ENCODE results near the gene CD59.

DNA sequence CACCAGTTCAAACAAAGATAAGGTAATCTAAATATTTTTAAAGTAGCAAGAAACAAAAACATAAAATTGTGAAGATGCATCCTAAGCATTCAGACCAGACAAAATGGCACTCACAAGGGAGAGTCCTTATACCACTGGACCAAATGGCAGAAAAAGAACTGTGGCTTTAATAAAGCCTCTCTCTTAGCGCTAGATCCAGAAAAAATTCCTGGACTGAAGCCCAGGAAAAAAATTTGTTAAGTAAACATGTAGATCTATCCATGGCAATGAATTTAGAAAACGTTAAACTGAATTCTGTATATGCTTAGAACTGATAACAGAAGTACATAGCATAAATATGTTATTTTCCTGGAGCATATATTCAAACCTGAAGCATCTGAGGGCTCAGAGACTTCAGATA lies 11.8 kb upstream of the CD59 start:
- TF ChIP-seq, protein P1, sequence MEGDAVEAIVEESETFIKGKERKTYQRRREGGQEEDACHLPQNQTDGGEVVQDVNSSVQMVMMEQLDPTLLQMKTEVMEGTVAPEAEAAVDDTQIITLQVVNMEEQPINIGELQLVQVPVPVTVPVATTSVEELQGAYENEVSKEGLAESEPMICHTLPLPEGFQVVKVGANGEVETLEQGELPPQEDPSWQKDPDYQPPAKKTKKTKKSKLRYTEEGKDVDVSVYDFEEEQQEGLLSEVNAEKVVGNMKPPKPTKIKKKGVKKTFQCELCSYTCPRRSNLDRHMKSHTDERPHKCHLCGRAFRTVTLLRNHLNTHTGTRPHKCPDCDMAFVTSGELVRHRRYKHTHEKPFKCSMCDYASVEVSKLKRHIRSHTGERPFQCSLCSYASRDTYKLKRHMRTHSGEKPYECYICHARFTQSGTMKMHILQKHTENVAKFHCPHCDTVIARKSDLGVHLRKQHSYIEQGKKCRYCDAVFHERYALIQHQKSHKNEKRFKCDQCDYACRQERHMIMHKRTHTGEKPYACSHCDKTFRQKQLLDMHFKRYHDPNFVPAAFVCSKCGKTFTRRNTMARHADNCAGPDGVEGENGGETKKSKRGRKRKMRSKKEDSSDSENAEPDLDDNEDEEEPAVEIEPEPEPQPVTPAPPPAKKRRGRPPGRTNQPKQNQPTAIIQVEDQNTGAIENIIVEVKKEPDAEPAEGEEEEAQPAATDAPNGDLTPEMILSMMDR (conservative IDR thresholded peaks at IDR 0.05; ENCODE audit: low read depth, low read length): no peak
- no peak for TF ChIP-seq EZH2 (IDR thresholded peaks at IDR 0.05; ENCODE audit: borderline replicate concordance, low read depth, low read length, poor library complexity, severe bottlenecking)
